H9 (cell line): ENCODE measurements around the gene RUSF1. TPM values are rescaled to one million over a fixed set of nuclear protein-coding genes. Genes with fewer than 3 reads are reported as not detected.
"Not testable (repeated sequence)": the region's sequence is repeated elsewhere in the genome, so short reads cannot be mapped to it uniquely, and the experiment has no call there.

Experiments
- DNase-seq: peaks from one replicate; pipeline ENCODE4 v3.0.0-alpha.2; 2017
- H2AFZ ChIP-seq: one replicate; pipeline ENCODE4 v1.6.1; 2013; ENCODE audit warnings: mild to moderate bottlenecking, low read length, control low read depth, moderate library complexity
- H2AK5ac ChIP-seq: 2 replicates; pipeline ENCODE4 v1.6.1; 2013; ENCODE audit warnings: low read length, control low read depth, mixed read lengths; ENCODE audit not compliant: insufficient read length
- H2BK120ac ChIP-seq: one replicate; pipeline ENCODE4 v1.6.1; 2013; ENCODE audit warnings: low read depth, mild to moderate bottlenecking, low read length, control low read depth, inconsistent platforms; ENCODE audit not compliant: poor library complexity, severe bottlenecking
- H2BK12ac ChIP-seq: 2 replicates; pipeline ENCODE4 v1.6.1; 2013; ENCODE audit warnings: low read length, control low read depth, mixed read lengths, low read depth; ENCODE audit not compliant: insufficient read length
- H2BK15ac ChIP-seq: 2 replicates; pipeline ENCODE4 v1.6.1; 2013; ENCODE audit warnings: low read depth, low read length, control low read depth
- H2BK20ac ChIP-seq: one replicate; pipeline ENCODE4 v1.6.1; 2013; ENCODE audit warnings: low read depth, mild to moderate bottlenecking, low read length, control low read depth, inconsistent platforms; ENCODE audit not compliant: poor library complexity, severe bottlenecking
- H2BK5ac ChIP-seq: 2 replicates; pipeline ENCODE4 v1.6.1; 2013; ENCODE audit warnings: low read length, control low read depth, mixed read lengths; ENCODE audit not compliant: insufficient read length
- H3K14ac ChIP-seq: 2 replicates; pipeline ENCODE4 v1.6.1; 2013; ENCODE audit warnings: low read length, control low read depth; ENCODE audit not compliant: insufficient read depth
- H3K18ac ChIP-seq: 2 replicates; pipeline ENCODE4 v1.6.1; 2013; ENCODE audit warnings: low read depth, mild to moderate bottlenecking, mixed read lengths, low read length, control low read depth; ENCODE audit not compliant: insufficient read length
- H3K23ac ChIP-seq: 2 replicates; pipeline ENCODE4 v1.6.1; 2013; ENCODE audit warnings: low read length, control low read depth, mixed read lengths, low read depth; ENCODE audit not compliant: insufficient read length
- H3K23me2 ChIP-seq: 2 replicates; pipeline ENCODE4 v1.6.1; 2013; ENCODE audit warnings: low read depth, mild to moderate bottlenecking, mixed read lengths, low read length, control low read depth; ENCODE audit not compliant: insufficient read length, poor library complexity, severe bottlenecking
- H3K27ac ChIP-seq: 2 replicates; pipeline ENCODE4 v1.5.1; 2013; ENCODE audit warnings: low read length, control low read depth, mixed read lengths, low read depth; ENCODE audit not compliant: insufficient read length
- H3K27me3 ChIP-seq: 2 replicates; pipeline ENCODE4 v1.6.1; 2013; ENCODE audit warnings: low read length, control low read depth, inconsistent platforms; ENCODE audit not compliant: insufficient read depth
- H3K4ac ChIP-seq: 2 replicates; pipeline ENCODE4 v1.6.1; 2013; ENCODE audit warnings: low read depth, mild to moderate bottlenecking, control low read depth, inconsistent platforms, low read length, moderate library complexity
- H3K4me1 ChIP-seq: 2 replicates; pipeline ENCODE4 v1.6.1; 2013; ENCODE audit warnings: low read length, control low read depth, inconsistent platforms; ENCODE audit not compliant: insufficient read depth
- H3K4me2 ChIP-seq: 2 replicates; pipeline ENCODE4 v1.6.1; 2013; ENCODE audit warnings: low read length, control low read depth, mixed read lengths; ENCODE audit not compliant: insufficient read length, insufficient read depth
- H3K56ac ChIP-seq: 2 replicates; pipeline ENCODE4 v1.6.1; 2013; ENCODE audit warnings: low read depth, mild to moderate bottlenecking, mixed read lengths, low read length, control low read depth; ENCODE audit not compliant: insufficient read length
- H3K79me1 ChIP-seq: 2 replicates; pipeline ENCODE4 v1.6.1; 2013; ENCODE audit warnings: low read depth, mild to moderate bottlenecking, moderate library complexity, low read length, control low read depth, inconsistent platforms; ENCODE audit not compliant: insufficient read depth, poor library complexity, severe bottlenecking
- H3K79me2 ChIP-seq: 2 replicates; pipeline ENCODE4 v1.6.1; 2013; ENCODE audit warnings: low read length, control low read depth, inconsistent platforms; ENCODE audit not compliant: insufficient read depth
- H3K9ac ChIP-seq: 2 replicates; pipeline ENCODE4 v1.6.1; 2013; ENCODE audit warnings: low read length, control low read depth, mixed read lengths; ENCODE audit not compliant: insufficient read length; ENCODE audit errors: extremely low read depth
- H3K9me3 ChIP-seq: one replicate; pipeline ENCODE4 v1.6.1; 2013; ENCODE audit warnings: low read depth, low read length, inconsistent platforms; ENCODE audit not compliant: control insufficient read depth
- H3T11ph ChIP-seq: one replicate; pipeline ENCODE4 v1.6.1; 2013; ENCODE audit warnings: mild to moderate bottlenecking, low read length, control low read depth, inconsistent platforms
- H4K20me1 ChIP-seq: one replicate; pipeline ENCODE4 v1.6.1; 2013; ENCODE audit not compliant: control insufficient read depth, insufficient read length, insufficient read depth
- H4K5ac ChIP-seq: 2 replicates; pipeline ENCODE4 v1.6.1; 2013; ENCODE audit warnings: low read depth, mild to moderate bottlenecking, mixed read lengths, low read length, control low read depth; ENCODE audit not compliant: insufficient read length
- H4K8ac ChIP-seq: replicated peaks from 2 replicates; pipeline ENCODE4 v1.6.1; 2013; ENCODE audit warnings: low read length, control low read depth, mixed read lengths, low read depth; ENCODE audit not compliant: insufficient read length
- H4K91ac ChIP-seq: 2 replicates; pipeline ENCODE4 v1.6.1; 2013; ENCODE audit warnings: low read depth, mild to moderate bottlenecking, moderate library complexity, mixed read lengths, low read length, control low read depth; ENCODE audit not compliant: insufficient read length
- H3K27ac Mint-ChIP-seq, 3 experiments: 2 replicates in 2 of 3; 3 replicates in 1 of 3; pipeline ENCODE4 v1.8.0; 2020 to 2021; ENCODE audit warnings: mixed read lengths in 3 of 3, mild to moderate bottlenecking in 1 of 3, moderate library complexity in 1 of 3
- H3K27me3 Mint-ChIP-seq: 2 replicates; pipeline ENCODE4 v1.8.0; 2021; ENCODE audit warnings: low read depth, mild to moderate bottlenecking, moderate library complexity, mixed read lengths
- H3K36me3 Mint-ChIP-seq, 3 experiments: 2 replicates in 2 of 3; 3 replicates in 1 of 3; pipeline ENCODE4 v1.8.0; 2020 to 2021; ENCODE audit warnings: low read depth in 3 of 3, mixed read lengths in 3 of 3; ENCODE audit not compliant: insufficient read depth in 1 of 3
- H3K4me1 Mint-ChIP-seq, 2 experiments: 2 replicates each; pipeline ENCODE4 v1.8.0; 2020; ENCODE audit warnings: mixed read lengths in 2 of 2
- H3K4me3 Mint-ChIP-seq, 2 experiments: 2 replicates in 1 of 2; 3 replicates in 1 of 2; pipeline ENCODE4 v1.8.0; 2020 to 2021; ENCODE audit warnings: mild to moderate bottlenecking in 2 of 2, mixed read lengths in 2 of 2, moderate library complexity in 1 of 2
- H3K9me3 Mint-ChIP-seq, 2 experiments: 2 replicates in 1 of 2; 3 replicates in 1 of 2; pipeline ENCODE4 v1.8.0; 2020; ENCODE audit warnings: mild to moderate bottlenecking in 2 of 2, mixed read lengths in 2 of 2, moderate library complexity in 1 of 2
- WGBS: extraction: QIAGEN DNeasy Blood & Tissue Kit; methylation state at CpG from one replicate; pipeline ENCODE4 v1.1.7; 2013; ENCODE audit warnings: missing lambda C conversion rate, low lambda C conversion rate, mixed read lengths; ENCODE audit not compliant: insufficient read length; ENCODE audit errors: extremely low coverage; 5-methylcytosine and 5-hydroxymethylcytosine counted together
- total RNA-seq: library from RNA; stranded (reverse); gene quantifications from 2 replicates; pipeline ENCODE4 v1.2.1, GENCODE V29; 2021

RUSF1 gene
- total RNA-seq, 1 experiment from 2014 or later, result 33.4 TPM

DNA sequence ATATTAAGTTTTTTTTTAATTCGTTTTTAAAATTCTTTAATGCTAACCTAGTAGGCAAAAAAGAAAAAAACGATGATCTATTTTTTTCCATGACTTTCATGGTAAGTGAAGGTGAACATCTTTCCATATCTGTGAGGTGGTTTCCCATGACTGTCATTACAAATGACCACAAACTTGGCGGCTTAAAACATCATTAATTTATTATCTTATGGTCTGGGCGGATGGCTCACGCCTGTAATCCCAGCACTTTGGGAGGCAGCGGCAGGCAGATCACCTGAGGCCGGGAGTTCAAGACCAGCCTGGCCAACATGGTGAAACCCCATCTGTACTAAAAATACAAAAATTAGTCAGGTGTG, 30.0 kb upstream of the RUSF1 start:
- not testable (repeated sequence) for H3T11ph ChIP-seq, H3K27ac ChIP-seq, H4K8ac ChIP-seq, H3K23me2 ChIP-seq, H3K18ac ChIP-seq, H3K4me1 Mint-ChIP-seq, H2BK15ac ChIP-seq, H4K20me1 ChIP-seq, H3K79me1 ChIP-seq, H3K79me2 ChIP-seq, H2AK5ac ChIP-seq, H2AFZ ChIP-seq, H4K91ac ChIP-seq, H3K4me1 ChIP-seq, H3K56ac ChIP-seq, H3K9ac ChIP-seq, H2BK12ac ChIP-seq, H4K5ac ChIP-seq, H3K4ac ChIP-seq, H3K14ac ChIP-seq, H3K23ac ChIP-seq, H2BK20ac ChIP-seq, H3K27me3 Mint-ChIP-seq, H2BK120ac ChIP-seq, H2BK5ac ChIP-seq, H3K4me2 ChIP-seq, H3K4me3 Mint-ChIP-seq, H3K27ac Mint-ChIP-seq, DNase-seq, H3K9me3 ChIP-seq, H3K27me3 ChIP-seq
- no CpG with 5 or more reads among the region's 7 CpGs for WGBS
- Mint-ChIP-seq H3K36me3 (peaks cover 3 to 19% (median 12%) of the 10 kb centered on the region in 3 experiments), H3K9me3 (peaks cover 51 to 54% of the 10 kb centered on the region in 2 experiments)
